HCT116 (cell line): ENCODE data around the gene AQP1. TPM values are rescaled to one million over a fixed set of nuclear protein-coding genes. Genes with fewer than 3 reads are reported as not detected.

ENCODE experiments used
- ATAC-seq: fragments of 200-7000 bp; cut with Tn5 transposase; 2 replicates; pipeline ENCODE4 v1.9.1; 2020; ENCODE audit warnings: mild to moderate bottlenecking, moderate library complexity
- BruUV-seq: library from RNA; stranded (reverse); fragments of 400-500 nt; replicated peaks from 2 replicates; lab custom pipeline; 2021; lab: Mats Ljungman, UMichigan
- CTCF ChIA-PET: fragments of 300-600 bp; sonication (Branson Sonifier 250); formaldehyde crosslinking; loops from one replicate; lab custom pipeline; 2021; ENCODE audit warnings: antibody characterized with exemption; lab: Charles Lee
- POLR2A ChIA-PET: fragments of 300-600, 350-600 bp; sonication (Branson Sonifier 250); formaldehyde crosslinking; loops from one replicate; lab custom pipeline; 2021; ENCODE audit warnings: antibody characterized with exemption; lab: Charles Lee
- RAD21 ChIA-PET, 2 experiments: fragments of 300-600 bp; sonication (Branson Sonifier 250); formaldehyde crosslinking; loops; one replicate each; lab custom pipeline; 2023; ENCODE audit warnings: low total read pairs in 2 of 2; ENCODE audit not compliant: uncharacterized antibody in 2 of 2, unreplicated experiment in 2 of 2, low non-redundant PET in 1 of 2; lab: Charles Lee
- DNase-seq: peaks from one replicate; pipeline ENCODE4 v3.0.0-alpha.2; 2010; ENCODE audit warnings: low read depth, low spot score
- H2AFZ ChIP-seq: fragments of 200-600 bp; shearing (Covaris generic), sonication (generic); 2 replicates; pipeline ENCODE4 v1.6.1; 2017; ENCODE audit warnings: low read depth, mixed run types, mixed read lengths, antibody characterized with exemption, low read length; ENCODE audit not compliant: poor library complexity, severe bottlenecking
- H3K27ac ChIP-seq: 2 replicates; pipeline ENCODE4 v1.5.1; 2012; ENCODE audit warnings: low read depth, low read length
- H3K27me3 ChIP-seq: fragments of 200-600 bp; sonication (generic); 2 replicates; pipeline ENCODE4 v1.6.1; 2016; ENCODE audit warnings: mixed run types, low read length, mixed read lengths; ENCODE audit not compliant: insufficient read depth
- H3K36me3 ChIP-seq, 2 experiments: fragments of 200-500 bp in 1 of 2; fragments of 200-600 bp in 1 of 2; sonication (Bioruptor generic) in 1 of 2; sonication (generic) in 1 of 2; 2 replicates each; pipeline versions ENCODE4 v1.5.1 to v1.6.1; 2014 to 2016; ENCODE audit warnings: low read length in 2 of 2, inconsistent platforms in 1 of 2, mixed read lengths in 1 of 2, mixed run types in 1 of 2; ENCODE audit not compliant: insufficient read depth in 2 of 2, control insufficient read depth in 1 of 2
- H3K4me1 ChIP-seq, 2 experiments: fragments of 200-600 bp in 1 of 2; sonication (generic) in 1 of 2; 2 replicates each; pipeline versions ENCODE4 v1.5.1 to v1.6.1; 2012 to 2017; ENCODE audit warnings: low read length in 2 of 2, inconsistent platforms in 1 of 2, mild to moderate bottlenecking in 1 of 2, mixed read lengths in 1 of 2, mixed run types in 1 of 2, moderate library complexity in 1 of 2; ENCODE audit not compliant: insufficient read depth in 2 of 2, control insufficient read depth in 1 of 2
- H3K4me2 ChIP-seq: fragments of 200-600 bp; sonication (generic); 2 replicates; pipeline ENCODE4 v1.6.1; 2017; ENCODE audit warnings: mixed run types, low read length, mixed read lengths
- H3K4me3 ChIP-seq, 2 experiments: fragments of 200-600 bp in 1 of 2; sonication (generic) in 1 of 2; replicated peaks in 1 of 2; 2 replicates each; pipeline ENCODE4 v1.5.1; 2011 to 2016; ENCODE audit warnings: low read length in 2 of 2, control low read depth in 1 of 2, low read depth in 1 of 2, mild to moderate bottlenecking in 1 of 2, mixed read lengths in 1 of 2, mixed run types in 1 of 2
- H3K79me2 ChIP-seq: fragments of 200-600 bp; sonication (generic); 2 replicates; pipeline ENCODE4 v1.6.1; 2017; ENCODE audit warnings: mild to moderate bottlenecking, mixed run types, low read length, moderate library complexity, mixed read lengths; ENCODE audit not compliant: insufficient read depth
- H3K9ac ChIP-seq: fragments of 200-600 bp; sonication (generic); 2 replicates; pipeline ENCODE4 v1.6.1; 2016; ENCODE audit warnings: low read length, mixed read lengths
- H3K9me2 ChIP-seq: fragments of 200-600 bp; sonication (generic), shearing (Covaris generic); 2 replicates; pipeline ENCODE4 v1.6.1; 2017; ENCODE audit warnings: mixed run types, mild to moderate bottlenecking, moderate library complexity; ENCODE audit not compliant: insufficient read depth
- H3K9me3 ChIP-seq, 2 experiments: fragments of 200-500 bp in 1 of 2; fragments of 200-600 bp in 1 of 2; sonication (Bioruptor generic) in 1 of 2; sonication (generic) in 1 of 2; 2 replicates each; pipeline ENCODE4 v1.6.1; 2014 to 2017; ENCODE audit warnings: low read length in 2 of 2, mixed read lengths in 2 of 2, inconsistent platforms in 1 of 2, low read depth in 1 of 2, mild to moderate bottlenecking in 1 of 2, mixed run types in 1 of 2, moderate library complexity in 1 of 2; ENCODE audit not compliant: control insufficient read depth in 1 of 2, insufficient read depth in 1 of 2
- H4K20me1 ChIP-seq: fragments of 200-600 bp; sonication (generic), shearing (Covaris generic); 2 replicates; pipeline ENCODE4 v1.6.1; 2017; ENCODE audit warnings: mixed run types, mild to moderate bottlenecking, moderate library complexity; ENCODE audit not compliant: insufficient read depth
- CBX3 ChIP-seq: IDR thresholded peaks from 2 replicates; pipeline ENCODE4 v1.6.1; 2012; ENCODE audit warnings: low read depth
- POLR2AphosphoS5 ChIP-seq: IDR thresholded peaks from 2 replicates; pipeline ENCODE4 v1.6.1; 2011; ENCODE audit warnings: mild to moderate bottlenecking, low read depth, low read length, moderate library complexity
- TCF7L2 ChIP-seq: IDR thresholded peaks from 2 replicates; pipeline ENCODE4 v1.7.0; 2011; ENCODE audit warnings: borderline replicate concordance, inconsistent platforms; ENCODE audit not compliant: insufficient read depth, insufficient read length; ENCODE audit errors: extremely low read depth
- YY1 ChIP-seq: IDR thresholded peaks from 2 replicates; pipeline ENCODE4 v1.6.1; 2011; ENCODE audit warnings: low read length, low read depth, moderate library complexity, mild to moderate bottlenecking; ENCODE audit not compliant: insufficient replicate concordance; ENCODE audit errors: extremely low read depth
- intact Hi-C: fragments of 100-400 bp; cut with micrococcal nuclease; formaldehyde crosslinking; loops from 2 replicates; pipeline ENCODE4 v1.10.0; 2022
- total RNA-seq: library from RNA; stranded (reverse); gene quantifications from one replicate; pipeline ENCODE4 v1.2.1, GENCODE V29; 2021; ENCODE audit not compliant: unreplicated experiment

AQP1 gene
- total RNA-seq, 1 experiment from 2014 or later, result 2.0 TPM

GRCh38 chr7:30866939-30867338, 44.7 kb upstream of the AQP1 start:
- no peaks in the 10 kb centered on the region for H3K36me3 ChIP-seq
- no peak overlapping the region for H3K27ac ChIP-seq
- no peaks in the 10 kb centered on the region for H4K20me1 ChIP-seq
- CTCF ChIA-PET, result no interaction called here
- no peak for TF ChIP-seq TCF7L2
- TF ChIP-seq POLR2AphosphoS5, result no peak
- TF ChIP-seq, all 23 proteins: peak for 0
- H3K4me3 ChIP-seq, result no peak overlapping the region
- no peaks in the 10 kb centered on the region for H3K79me2 ChIP-seq
- H3K9me3 ChIP-seq, result no peaks in the 10 kb centered on the region
- no peaks in the 10 kb centered on the region for H3K4me1 ChIP-seq
- no peaks in the 10 kb centered on the region for H3K27me3 ChIP-seq
- no peak overlapping the region for H3K4me2 ChIP-seq
- ATAC-seq, result no peak
- H3K9ac ChIP-seq, result no peak overlapping the region
- H3K9me2 ChIP-seq, result no peaks in the 10 kb centered on the region
- intact Hi-C loops, result no loop called here
- no peak overlapping the region for H2AFZ ChIP-seq
- POLR2A ChIA-PET, result no interaction called here
- BruUV-seq, result no TSS peak
- DNase-seq, result no peak
- RAD21 ChIA-PET, result no interaction called here

DNA sequence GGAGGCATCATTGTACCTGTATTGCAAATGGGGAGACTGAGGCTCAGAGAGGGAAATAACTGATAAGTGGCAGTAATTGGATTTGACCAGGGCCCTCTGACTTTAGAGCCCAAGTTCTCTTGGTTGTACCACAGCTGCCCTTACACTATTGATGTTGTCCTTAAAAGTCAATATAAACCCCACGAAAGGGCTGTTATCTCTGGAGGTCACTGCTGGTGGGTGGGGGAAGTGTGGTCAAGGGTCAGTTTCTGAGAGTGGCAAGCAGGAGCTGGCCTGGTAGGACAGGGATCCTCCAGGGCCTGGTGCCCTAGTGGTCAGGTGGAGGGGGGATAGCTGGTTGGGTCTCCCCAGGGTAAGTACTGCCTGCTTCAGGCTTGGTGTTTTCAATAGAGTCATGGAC, 44.2 kb upstream of the AQP1 start:
- Histone ChIP-seq H3K27ac (no peak overlapping the region), H3K9me2 (no peaks in the 10 kb centered on the region), H3K4me2 (no peak overlapping the region), H4K20me1 (no peaks in the 10 kb centered on the region), H3K9ac (no peak overlapping the region), H3K4me3 (no peak overlapping the region), H2AFZ (no peak overlapping the region), H3K4me1 (no peaks in the 10 kb centered on the region), H3K27me3 (no peaks in the 10 kb centered on the region), H3K79me2 (no peaks in the 10 kb centered on the region), H3K9me3 (no peaks in the 10 kb centered on the region), H3K36me3 (no peaks in the 10 kb centered on the region)
- RAD21 ChIA-PET, result no interaction called here
- POLR2A ChIA-PET, result no interaction called here
- CTCF ChIA-PET, result no interaction called here
- TF ChIP-seq TCF7L2 (no peak), CBX3 (no peak), YY1 (no peak)
- intact Hi-C loops, result no loop called here
- BruUV-seq, result no TSS peak
- DNase-seq (no peak), ATAC-seq (no peak)
